Ovary (tissue), 9 donors: ENCODE measurements around the gene CPLX3. TPM values are rescaled to one million over a fixed set of nuclear protein-coding genes. Genes with fewer than 3 reads are reported as not detected.

Source experiments
- DNase-seq, 5 donors: peaks; one replicate each; pipeline ENCODE4 v3.0.0-alpha.2; 2019 to 2020
- H3K27ac ChIP-seq, 2 donors: fragments of 200-600 bp; one replicate each; pipeline versions ENCODE4 v1.5.1 to v1.8.0; 2019 to 2022
- H3K27me3 ChIP-seq: fragments of 200-600 bp; one replicate; pipeline ENCODE4 v1.8.0; 2022
- H3K36me3 ChIP-seq: fragments of 200-600 bp; sonication (generic); one replicate; pipeline ENCODE4 v1.5.1; 2019
- H3K4me1 ChIP-seq: one replicate; pipeline ENCODE4 v1.8.1; 2013; ENCODE audit warnings: mild to moderate bottlenecking, moderate library complexity; ENCODE audit not compliant: insufficient read depth
- H3K4me3 ChIP-seq: fragments of 200-600 bp; sonication (generic); one replicate; pipeline ENCODE4 v1.5.1; 2017
- H3K9me3 ChIP-seq, 2 donors: fragments of 200-600 bp in 1 of 2; sonication (generic) in 1 of 2; one replicate each; pipeline versions ENCODE4 v1.5.1 to v1.8.1; 2013 to 2019; ENCODE audit warnings: mild to moderate bottlenecking in 1 of 2, moderate library complexity in 1 of 2
- EP300 ChIP-seq: sonication (generic); formaldehyde crosslinking; IDR thresholded peaks from one replicate; pipeline ENCODE4 v1.6.1; 2017; ENCODE audit warnings: antibody characterized with exemption
- POLR2A ChIP-seq: fragments of 450-650 bp; IDR thresholded peaks from one replicate; pipeline ENCODE4 v1.6.1; 2017; ENCODE audit warnings: antibody characterized with exemption, mild to moderate bottlenecking, moderate library complexity
- WGBS, 3 donors: extraction: QIAGEN DNeasy Blood & Tissue Kit in 1 of 3; methylation state at CpG; one replicate each; pipeline versions ENCODE4 v1.1.5 to v1.1.7; 2013 to 2017; 5-methylcytosine and 5-hydroxymethylcytosine counted together
- intact Hi-C, 4 donors: fragments of 100-400 bp; cut with DNase I; formaldehyde crosslinking; loops; one replicate each; pipeline versions ENCODE4 v1.11.0 to v1.15.1; 2022 to 2023
- polyA plus RNA-seq, 2 donors: library from polyadenylated mRNA; stranded (reverse); fragments of 200-250 nt in 1 of 2; fragments of 350-450 nt in 1 of 2; fragmentation: Illumina TruSeq in 1 of 2; extraction: RNeasy Lipid Tissue Mini Kit (QIAGEN cat#74804) in 1 of 2; gene quantifications; one replicate each; pipeline ENCODE4 v1.2.3, GENCODE V29; 2013 to 2014
- total RNA-seq, 7 donors: library from RNA; depleted of rRNA in 2 of 7; stranded (reverse); fragments of >200 nt in 2 of 7; fragmentation: NEBNext Ultra II Directional in 3 of 7; extraction: Animal tissue kit (Norgen Biotek cat#: 25700) in 3 of 7; gene quantifications; one replicate each; pipeline versions ENCODE4 v1.1.0 to v1.2.4, GENCODE V29; 2016 to 2023
- TF ChIP-seq, protein P1 (sequence below), 3 donors: fragments of 450-650 bp in 2 of 3; fragments of 200-600 bp in 1 of 3; IDR thresholded peaks; one replicate each; pipeline versions ENCODE4 v1.5.1 to v1.8.0; 2016 to 2022; ENCODE audit warnings: antibody characterized with exemption in 3 of 3, mild to moderate bottlenecking in 1 of 3
- donor health status: DM: no; HTN: no; CAD: no; lungs with moderate emphysema.
- donor health status: DM: no; HTN: no; CAD: no.
- donor health status: Bipolar disorder and iron deficiency.
- donor health status: DM: yes; HTN: yes; CAD: no.
- donor health status: DM: no; HTN: no; CAD: no.
- donor health status: DM: yes; HTN: yes; CAD: no.

CPLX3 gene
- total and polyA plus RNA-seq, 9 donors, result not detected

- Histone ChIP-seq H3K4me3 (no peak overlapping the region), H3K36me3 (no peaks in the 10 kb centered on the region), H3K9me3 (no peaks in the 10 kb centered on the region), H3K27me3 (no peaks in the 10 kb centered on the region), H3K4me1 (peaks cover 3% of the 10 kb centered on the region), H3K27ac (no peak overlapping the region)
- 65 to 71% (median 65%) methylated on average over 6 of the region's 6 CpGs for WGBS, 3 donors
- intact Hi-C loops, result loop anchor here in 1 of 4 donors (10.0 kb wide), 1 partner anchor 56 kb away; the partner anchor contains the start of gene LMAN1L
- no peak for DNase-seq
- TF ChIP-seq POLR2A (no peak), EP300 (no peak)
- TF ChIP-seq, protein P1, sequence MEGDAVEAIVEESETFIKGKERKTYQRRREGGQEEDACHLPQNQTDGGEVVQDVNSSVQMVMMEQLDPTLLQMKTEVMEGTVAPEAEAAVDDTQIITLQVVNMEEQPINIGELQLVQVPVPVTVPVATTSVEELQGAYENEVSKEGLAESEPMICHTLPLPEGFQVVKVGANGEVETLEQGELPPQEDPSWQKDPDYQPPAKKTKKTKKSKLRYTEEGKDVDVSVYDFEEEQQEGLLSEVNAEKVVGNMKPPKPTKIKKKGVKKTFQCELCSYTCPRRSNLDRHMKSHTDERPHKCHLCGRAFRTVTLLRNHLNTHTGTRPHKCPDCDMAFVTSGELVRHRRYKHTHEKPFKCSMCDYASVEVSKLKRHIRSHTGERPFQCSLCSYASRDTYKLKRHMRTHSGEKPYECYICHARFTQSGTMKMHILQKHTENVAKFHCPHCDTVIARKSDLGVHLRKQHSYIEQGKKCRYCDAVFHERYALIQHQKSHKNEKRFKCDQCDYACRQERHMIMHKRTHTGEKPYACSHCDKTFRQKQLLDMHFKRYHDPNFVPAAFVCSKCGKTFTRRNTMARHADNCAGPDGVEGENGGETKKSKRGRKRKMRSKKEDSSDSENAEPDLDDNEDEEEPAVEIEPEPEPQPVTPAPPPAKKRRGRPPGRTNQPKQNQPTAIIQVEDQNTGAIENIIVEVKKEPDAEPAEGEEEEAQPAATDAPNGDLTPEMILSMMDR (IDR thresholded peaks at IDR 0.05), result no peak
Measured at GRCh38 chr15:74870436-74871215, 44.2 kb downstream of the CPLX3 start.

GRCh38 chr15:74872702-74873035 is 46.2 kb downstream of the CPLX3 start:
- Histone ChIP-seq H3K36me3 (no peaks in the 10 kb centered on the region), H3K9me3 (no peaks in the 10 kb centered on the region), H3K27ac (peak overlapping the region in 1 of 2 donors; percentile 87), H3K4me1 (peaks cover 3% of the 10 kb centered on the region), H3K4me3 (peak overlapping the region; percentile 89), H3K27me3 (no peaks in the 10 kb centered on the region)
- no peak for DNase-seq
- intact Hi-C loops, result loop anchor here in 1 of 4 donors (10.0 kb wide), 1 partner anchor 58 kb away; the partner anchor contains the start of gene LMAN1L
- TF ChIP-seq POLR2A (no peak), EP300 (no peak)
- TF ChIP-seq, protein P1 (IDR thresholded peaks at IDR 0.05), result no peak
- 0 to 1% (median 1%) methylated on average over 11 of the region's 11 CpGs for WGBS, 3 donors

GRCh38 chr15:74873036-74873755 is 46.8 kb downstream of the CPLX3 start, which contains the start of gene SCAMP2:
TSS of gene SCAMP2 (minus strand) at chr15:74873365. CDS start at chr15:74873255, 110 bp downstream.
- peaks cover 3% of the 10 kb centered on the region for H3K4me1 ChIP-seq
- no peak for TF ChIP-seq EP300
- TF ChIP-seq, protein P1 (IDR thresholded peaks at IDR 0.05), result no peak
- TF ChIP-seq POLR2A, result peak; percentile 82

GRCh38 chr15:74873756-74874424 is 47.5 kb downstream of the CPLX3 start:
- Histone ChIP-seq H3K36me3 (no peaks in the 10 kb centered on the region), H3K27ac (peak overlapping the region in 1 of 2 donors; percentile 87), H3K9me3 (no peaks in the 10 kb centered on the region), H3K4me3 (peak overlapping the region; percentile 89), H3K27me3 (no peaks in the 10 kb centered on the region), H3K4me1 (peaks cover 3% of the 10 kb centered on the region)
- intact Hi-C loops, result loop anchor here in 1 of 4 donors (10.0 kb wide), 1 partner anchor 59 kb away; the partner anchor contains the start of gene LMAN1L
- TF ChIP-seq EP300, result no peak
- no peak for TF ChIP-seq POLR2A
- TF ChIP-seq, protein P1 (IDR thresholded peaks at IDR 0.05), result no peak
- DNase-seq, result peak in 2 of 5 donors; percentile 45 to 48
- WGBS, 3 donors, result 19 to 26% (median 24%) methylated on average over 15 to 16 of the region's 16 CpGs

More at GRCh38 chr15:74873036-74873755, 46.8 kb downstream of the CPLX3 start, which contains the start of gene SCAMP2:
- peak; percentile 92 to 95 (median 93) for DNase-seq
- Histone ChIP-seq H3K27ac (peak within 1 kb of the TSS in 1 of 2 donors; percentile 87), H3K27me3 (no peaks in the 10 kb centered on the region), H3K36me3 (no peaks in the 10 kb centered on the region), H3K9me3 (no peaks in the 10 kb centered on the region), H3K4me3 (peak within 1 kb of the TSS; percentile 89)
- 0 to 1% (median 0%) methylated on average over 21 to 44 of the region's 52 CpGs for WGBS, 3 donors
- intact Hi-C loops, result loop anchor here in 1 of 4 donors (10.0 kb wide), 1 partner anchor 58 kb away; the partner anchor contains the start of gene LMAN1L
